Measurements from ENCODE around the gene RAP1GDS1. TPM values are rescaled to one million over a fixed set of nuclear protein-coding genes. Genes with fewer than 3 reads are reported as not detected.

Gene RAP1GDS1
- total RNA-seq, 2 donors from 2014 or later: 16.7 to 34.6 TPM

GRCh38 chr4:98332017-98332416, 70.8 kb downstream of the RAP1GDS1 start:
- Histone ChIP-seq H3K36me3 (no peaks in the 10 kb centered on the region), H3K27me3 (replicated peaks; ENCODE audit: insufficient read depth) (no peaks in the 10 kb centered on the region), H3K4me1 (ENCODE audit: control insufficient read depth in 1 of 2, low read depth in 2 of 2) (no peaks in the 10 kb centered on the region), H3K4me3 (no peak overlapping the region), H3K9me3 (peaks cover 14% of the 10 kb centered on the region), H3K27ac (no peak overlapping the region)
- no peak for TF ChIP-seq CTCF (IDR thresholded peaks at IDR 0.05)
- ATAC-seq (ENCODE audit: insufficient number of reproducible peaks, low FRiP score, low read depth): no peak
- DNase-seq (ENCODE audit: low spot score): no peak

- ATAC-seq (ENCODE audit: insufficient number of reproducible peaks, low FRiP score, low read depth): no peak
- peaks cover 14% of the 10 kb centered on the region for H3K9me3 ChIP-seq
- H3K4me1 ChIP-seq (ENCODE audit: control insufficient read depth in 1 of 2, low read depth in 2 of 2): no peaks in the 10 kb centered on the region
- H3K4me3 ChIP-seq: no peak overlapping the region
- H3K36me3 ChIP-seq: no peaks in the 10 kb centered on the region
- TF ChIP-seq CTCF (IDR thresholded peaks at IDR 0.05): no peak
- H3K27ac ChIP-seq: no peak overlapping the region
- no peaks in the 10 kb centered on the region for H3K27me3 ChIP-seq (replicated peaks; ENCODE audit: insufficient read depth)
- DNase-seq (ENCODE audit: low spot score): no peak
Observed at GRCh38 chr4:98334461-98334860, 73.3 kb downstream of the RAP1GDS1 start.

- Histone ChIP-seq H3K36me3 (peaks cover 3% of the 10 kb centered on the region), H3K4me1 (ENCODE audit: control insufficient read depth in 1 of 2, low read depth in 2 of 2) (no peaks in the 10 kb centered on the region), H3K9me3 (peaks cover 4% of the 10 kb centered on the region), H3K27ac (no peak overlapping the region), H3K27me3 (replicated peaks; ENCODE audit: insufficient read depth) (no peaks in the 10 kb centered on the region), H3K4me3 (no peak overlapping the region)
- no peak for TF ChIP-seq CTCF (IDR thresholded peaks at IDR 0.05)
- DNase-seq (ENCODE audit: low spot score): no peak
- no peak for ATAC-seq (ENCODE audit: insufficient number of reproducible peaks, low FRiP score, low read depth)
Observed at GRCh38 chr4:98338761-98339438, 77.7 kb downstream of the RAP1GDS1 start.

- Histone ChIP-seq H3K27me3 (replicated peaks; ENCODE audit: insufficient read depth) (no peaks in the 10 kb centered on the region), H3K27ac (no peak overlapping the region), H3K4me3 (no peak overlapping the region), H3K9me3 (no peaks in the 10 kb centered on the region), H3K4me1 (ENCODE audit: control insufficient read depth in 1 of 2, low read depth in 2 of 2) (no peaks in the 10 kb centered on the region), H3K36me3 (peaks cover 5% of the 10 kb centered on the region)
- TF ChIP-seq CTCF (IDR thresholded peaks at IDR 0.05): no peak
- ATAC-seq (ENCODE audit: insufficient number of reproducible peaks, low FRiP score, low read depth): no peak
- DNase-seq (ENCODE audit: low spot score): no peak
Observed at GRCh38 chr4:98341309-98341708, 80.1 kb downstream of the RAP1GDS1 start.

GRCh38 chr4:98343626-98344025, 82.4 kb downstream of the RAP1GDS1 start:
- Histone ChIP-seq H3K4me3 (no peak overlapping the region), H3K27me3 (replicated peaks; ENCODE audit: insufficient read depth) (no peaks in the 10 kb centered on the region), H3K4me1 (ENCODE audit: control insufficient read depth in 1 of 2, low read depth in 2 of 2) (no peaks in the 10 kb centered on the region), H3K27ac (no peak overlapping the region), H3K9me3 (no peaks in the 10 kb centered on the region), H3K36me3 (peaks cover 5% of the 10 kb centered on the region)
- no peak for ATAC-seq (ENCODE audit: insufficient number of reproducible peaks, low FRiP score, low read depth)
- no peak for DNase-seq (ENCODE audit: low spot score)
- no peak for TF ChIP-seq CTCF (IDR thresholded peaks at IDR 0.05)

Measured in thoracic aorta (tissue), 2 donors.